MCF 10A (cell line): ENCODE results near the gene DND1. TPM values are rescaled to one million over a fixed set of nuclear protein-coding genes. Genes with fewer than 3 reads are reported as not detected.
"Not testable (repeated sequence)": the region's sequence is repeated elsewhere in the genome, so short reads cannot be mapped to it uniquely, and the experiment has no call there.

Experiments
- BruUV-seq: library from RNA; stranded (reverse); fragments of 400-500 nt; replicated peaks from 2 replicates; lab custom pipeline; 2021; lab: Mats Ljungman, UMichigan
- CTCF ChIA-PET: fragments of 300-600 bp; sonication (Branson Sonifier 250); formaldehyde crosslinking; extraction: SDS; loops from one replicate; lab custom pipeline; 2021; ENCODE audit warnings: antibody characterized with exemption, inconsistent platforms; lab: Yijun Ruan, JAX
- POLR2A ChIA-PET: fragments of 300-600, 350-650 bp; sonication (Branson Sonifier 250); formaldehyde crosslinking; extraction: SDS; loops from one replicate; lab custom pipeline; 2020; ENCODE audit warnings: antibody characterized with exemption, inconsistent platforms; lab: Yijun Ruan, JAX
- DNase-seq: peaks from one replicate; pipeline ENCODE4 v3.0.0-alpha.2; 2018; ENCODE audit not compliant: unreplicated experiment
- H3K27ac Mint-ChIP-seq: one replicate; pipeline ENCODE4 v1.8.0; 2022; ENCODE audit warnings: mild to moderate bottlenecking, low read depth, mixed read lengths; ENCODE audit not compliant: unreplicated experiment
- H3K27me3 Mint-ChIP-seq: one replicate; pipeline ENCODE4 v1.8.0; 2022; ENCODE audit warnings: mixed read lengths; ENCODE audit not compliant: insufficient read depth, unreplicated experiment
- H3K36me3 Mint-ChIP-seq: one replicate; pipeline ENCODE4 v1.8.0; 2022; ENCODE audit warnings: mild to moderate bottlenecking, moderate library complexity, mixed read lengths; ENCODE audit not compliant: insufficient read depth, unreplicated experiment
- H3K4me1 Mint-ChIP-seq: one replicate; pipeline ENCODE4 v1.8.0; 2022; ENCODE audit warnings: mixed read lengths; ENCODE audit not compliant: insufficient read depth, unreplicated experiment
- H3K4me3 Mint-ChIP-seq: one replicate; pipeline ENCODE4 v1.8.0; 2022; ENCODE audit warnings: mild to moderate bottlenecking, moderate library complexity, mixed read lengths; ENCODE audit not compliant: unreplicated experiment
- H3K9me3 Mint-ChIP-seq: one replicate; pipeline ENCODE4 v1.8.0; 2022; ENCODE audit warnings: mixed read lengths; ENCODE audit not compliant: unreplicated experiment
- CTCF ChIP-seq: fragments of 200-600 bp; IDR thresholded peaks from one replicate; pipeline ENCODE4 v1.8.0; 2022; ENCODE audit warnings: antibody characterized with exemption, mild to moderate bottlenecking; ENCODE audit not compliant: unreplicated experiment
- intact Hi-C: fragments of 100-400 bp; cut with micrococcal nuclease; formaldehyde crosslinking; loops from 2 replicates; pipeline ENCODE4 v1.14.1; 2022
- microRNA-seq: library from miRNA; unstranded; fragments of <30 nt; microRNA quantifications from one replicate; pipeline ENCODE4 v1.2.0, GENCODE V29; 2022
- total RNA-seq: library from RNA; stranded (reverse); gene quantifications from 2 replicates; pipeline ENCODE4 v1.2.3, GENCODE V29; 2022

The DND1 gene
- total RNA-seq, 1 experiment from 2014 or later = 4.3 TPM

GRCh38 chr5:140627972-140628371 lies 45.4 kb downstream of the DND1 start:
- intact Hi-C loops = no loop called here
- no peak for DNase-seq
- peaks cover 8% of the 10 kb centered on the region for H3K36me3 Mint-ChIP-seq
- no peaks in the 10 kb centered on the region for H3K27me3 Mint-ChIP-seq
- BruUV-seq = no TSS peak
- H3K27ac Mint-ChIP-seq = no peak overlapping the region
- CTCF ChIA-PET = interaction anchor here (0.6 to 1.3 kb wide), 4 partner anchors 26 to 603 kb away, joined by 3 to 7 read pairs (median 4); partner anchors contain the start of gene EIF4EBP3
- no peak overlapping the region for H3K4me3 Mint-ChIP-seq
- H3K4me1 Mint-ChIP-seq = peaks cover 18% of the 10 kb centered on the region
- TF ChIP-seq CTCF = no peak
- POLR2A ChIA-PET = interaction anchor here (0.6 to 2.1 kb wide), 4 partner anchors 13 to 71 kb away, joined by 3 to 12 read pairs (median 5); partner anchors contain the start of genes IK, NDUFA2 and SRA1
- peaks cover 8% of the 10 kb centered on the region for H3K9me3 Mint-ChIP-seq

- H3K4me1 Mint-ChIP-seq, H3K4me3 Mint-ChIP-seq, H3K27me3 Mint-ChIP-seq, DNase-seq, BruUV-seq, intact Hi-C loops, H3K36me3 Mint-ChIP-seq, H3K27ac Mint-ChIP-seq, H3K9me3 Mint-ChIP-seq: not testable (repeated sequence)
- ChIA-PET CTCF (interaction anchor here (0.6 to 0.8 kb wide), 3 partner anchors 14 to 72 kb away, joined by 3 read pairs; no protein-coding TSS in a partner anchor), POLR2A (interaction anchor here (0.8 to 1.7 kb wide), 3 partner anchors 59 to 77 kb away, joined by 3 to 5 read pairs (median 4); partner anchors contain the start of genes SLC35A4 and SRA1)
These were observed 48.5 kb downstream of the DND1 start for GRCh38 chr5:140624886-140625285.

- H3K36me3 Mint-ChIP-seq, intact Hi-C loops, BruUV-seq, H3K27me3 Mint-ChIP-seq, H3K27ac Mint-ChIP-seq, H3K4me3 Mint-ChIP-seq, DNase-seq, H3K4me1 Mint-ChIP-seq, H3K9me3 Mint-ChIP-seq: not testable (repeated sequence)
- POLR2A ChIA-PET = interaction anchor here (1.2 kb wide), 1 partner anchor 10 kb away, joined by 4 read pairs; the partner anchor contains the start of gene CD14
- CTCF ChIA-PET = interaction anchor here (0.9 kb wide), 1 partner anchor 47 kb away, joined by 5 read pairs; no protein-coding TSS in a partner anchor
These were observed 50.3 kb downstream of the DND1 start for GRCh38 chr5:140623061-140623460.

- no peak for TF ChIP-seq CTCF
- Mint-ChIP-seq H3K36me3 (no peaks in the 10 kb centered on the region), H3K27ac (no peak overlapping the region), H3K27me3 (no peaks in the 10 kb centered on the region), H3K4me1 (no peaks in the 10 kb centered on the region), H3K4me3 (no peak overlapping the region), H3K9me3 (no peaks in the 10 kb centered on the region)
- ChIA-PET CTCF (interaction anchor here (0.9 kb wide), 1 partner anchor 46 kb away, joined by 5 read pairs; no protein-coding TSS in a partner anchor), POLR2A (interaction anchor here (0.6 kb wide), 2 partner anchors 11 to 13 kb away, joined by 3 read pairs; partner anchors contain the start of gene CD14)
- BruUV-seq = no TSS peak
- DNase-seq = no peak
- intact Hi-C loops = no loop called here
These were observed 51.1 kb downstream of the DND1 start for GRCh38 chr5:140622301-140622700.

Small RNAs within 50 kb of the gene (microRNA-seq; reads per million reads assigned to microRNA genes)
- gene MIR3655 = not detected

Other genes with a start within 250 kb of the DND1 start
- gene EIF4EBP3, start 125.9 kb downstream of the DND1 start, total RNA-seq = 25.3 and 35.3 TPM in 2 replicates
- 105 and 107 TPM in 2 replicates for gene SRA1, start 116.1 kb downstream of the DND1 start, total RNA-seq
- gene APBB3, start 109.0 kb downstream of the DND1 start, total RNA-seq = 22.7 and 28.1 TPM in 2 replicates
- 84.0 and 119 TPM in 2 replicates for gene SLC35A4, start 108.7 kb downstream of the DND1 start, total RNA-seq
- gene CD14, start 40.4 kb downstream of the DND1 start, total RNA-seq = 0.79 and 2.2 TPM in 2 replicates
- 15.7 and 17.2 TPM in 2 replicates for gene TMCO6, start 34.1 kb downstream of the DND1 start, total RNA-seq
- gene NDUFA2, start 25.9 kb downstream of the DND1 start, total RNA-seq = 63.2 and 82.2 TPM in 2 replicates
- 128 and 160 TPM in 2 replicates for gene IK, start 25.7 kb downstream of the DND1 start, total RNA-seq
- gene WDR55, start 8.7 kb downstream of the DND1 start, total RNA-seq = 35.0 and 36.4 TPM in 2 replicates
- 126 and 131 TPM in 2 replicates for gene HARS1, start 17.8 kb upstream of the DND1 start, total RNA-seq
- gene HARS2, start 17.9 kb upstream of the DND1 start, total RNA-seq = 48.5 and 54.3 TPM in 2 replicates
- 54.9 and 70.4 TPM in 2 replicates for gene ZMAT2, start 26.9 kb upstream of the DND1 start, total RNA-seq
- 0.07 TPM in 1 of 2 replicates, not detected in the other for gene PCDHA1, start 112.6 kb upstream of the DND1 start, total RNA-seq
- not detected in 2 replicates for gene PCDHA2, start 121.3 kb upstream of the DND1 start, total RNA-seq
- gene PCDHA3, start 127.5 kb upstream of the DND1 start, total RNA-seq = not detected in 2 replicates
- gene PCDHA4, start 133.5 kb upstream of the DND1 start, total RNA-seq = 0.16 and 0.49 TPM in 2 replicates
- gene PCDHA5, start 148.0 kb upstream of the DND1 start, total RNA-seq = 0.12 and 0.22 TPM in 2 replicates
- gene PCDHA6, start 154.4 kb upstream of the DND1 start, total RNA-seq = 1.0 and 1.5 TPM in 2 replicates
- gene PCDHA7, start 160.7 kb upstream of the DND1 start, total RNA-seq = 0.40 and 0.69 TPM in 2 replicates
- 0.25 TPM in 1 of 2 replicates, not detected in the other for gene PCDHA8, start 167.6 kb upstream of the DND1 start, total RNA-seq
- 0.25 and 0.28 TPM in 2 replicates for gene PCDHA9, start 174.8 kb upstream of the DND1 start, total RNA-seq
- gene PCDHA10, start 182.3 kb upstream of the DND1 start, total RNA-seq = 0.15 and 0.16 TPM in 2 replicates
- 0.27 and 0.49 TPM in 2 replicates for gene PCDHA11, start 195.4 kb upstream of the DND1 start, total RNA-seq
- 6.1 and 9.6 TPM in 2 replicates for gene PCDHA12, start 201.7 kb upstream of the DND1 start, total RNA-seq
- gene PCDHA13, start 208.5 kb upstream of the DND1 start, total RNA-seq = 0.33 and 0.74 TPM in 2 replicates